ENCODE data around the gene LRCH1. TPM values are rescaled to one million over a fixed set of nuclear protein-coding genes. Genes with fewer than 3 reads are reported as not detected.

The LRCH1 gene
- total RNA-seq, 2 experiments from 2014 or later = 16.7 to 27.8 TPM

- H3K4me1 ChIP-seq (ENCODE audit: insufficient read depth, low read length, poor library complexity, severe bottlenecking) = peaks cover 99% of the 10 kb centered on the region
- intact Hi-C loops (cut with micrococcal nuclease; ENCODE audit: unreplicated experiment) = loop anchor here (5.0 kb wide), 2 partner anchors 69 to 416 kb away; partner anchors contain the start of gene LCP1
- peaks cover 7% of the 10 kb centered on the region; the same call in 1 of the 2 replicates for H3K9me3 ChIP-seq (ENCODE audit: low read length)
- no peak overlapping the region for H2AFZ ChIP-seq (ENCODE audit: low read length)
- H4K20me1 ChIP-seq (ENCODE audit: insufficient read depth, low read length) = no peaks in the 10 kb centered on the region
- H3K4me3 ChIP-seq (ENCODE audit: low read depth, low read length, poor library complexity, severe bottlenecking) = peak overlapping the region; percentile 66
- no peaks in the 10 kb centered on the region for H3K9me2 ChIP-seq (ENCODE audit: insufficient read depth, low read length)
- peak overlapping the region; percentile 98 for H3K27ac ChIP-seq (ENCODE audit: low read depth, low read length, poor library complexity, severe bottlenecking)
- H3K4me2 ChIP-seq (ENCODE audit: low read length) = peak overlapping the region; percentile 90
- ChIA-PET CTCF (ENCODE audit: unreplicated experiment) (no interaction called here), POLR2A (interaction anchor here (1.0 to 5.3 kb wide), 3 partner anchors 12 to 87 kb away, joined by 4 to 59 read pairs (median 8); no protein-coding TSS in a partner anchor)
- TF ChIP-seq CTCF (conservative IDR thresholded peaks at IDR 0.05; ENCODE audit: low read length) = no peak
- TF ChIP-seq EZH2phosphoT487 (IDR thresholded peaks at IDR 0.05; ENCODE audit: borderline replicate concordance, low read depth, low read length) = no peak
- BruUV-seq (replicated peaks) = no TSS peak
- peaks cover 4% of the 10 kb centered on the region; the same call in 1 of the 2 replicates for H3K36me3 ChIP-seq (ENCODE audit: insufficient read depth, low read length)
- peaks cover 96% of the 10 kb centered on the region for H3K79me2 ChIP-seq (ENCODE audit: insufficient read depth, low read depth, low read length)
- peak; percentile 89 for DNase-seq (ENCODE audit: low spot score)
Observed at GRCh38 chr13:46598140-46598819, 45.3 kb downstream of the LRCH1 start.

- BruUV-seq (replicated peaks) = TSS peak; percentile 9
- Histone ChIP-seq H2AFZ (ENCODE audit: low read length) (no peak overlapping the region), H3K4me2 (ENCODE audit: low read length) (peak overlapping the region; percentile 90), H3K79me2 (ENCODE audit: insufficient read depth, low read depth, low read length) (peaks cover 96% of the 10 kb centered on the region), H3K4me1 (ENCODE audit: insufficient read depth, low read length, poor library complexity, severe bottlenecking) (peaks cover 95% of the 10 kb centered on the region), H3K9me3 (ENCODE audit: low read length) (peaks cover 7% of the 10 kb centered on the region; the same call in 1 of the 2 replicates), H3K9me2 (ENCODE audit: insufficient read depth, low read length) (no peaks in the 10 kb centered on the region), H3K4me3 (ENCODE audit: low read depth, low read length, poor library complexity, severe bottlenecking) (peak overlapping the region; percentile 66), H4K20me1 (ENCODE audit: insufficient read depth, low read length) (no peaks in the 10 kb centered on the region), H3K27ac (ENCODE audit: low read depth, low read length, poor library complexity, severe bottlenecking) (peak overlapping the region; percentile 98), H3K36me3 (ENCODE audit: insufficient read depth, low read length) (peaks cover 4% of the 10 kb centered on the region; the same call in 1 of the 2 replicates)
- intact Hi-C loops (cut with micrococcal nuclease; ENCODE audit: unreplicated experiment) = loop anchor here (5.0 kb wide), 2 partner anchors 69 to 416 kb away; partner anchors contain the start of gene LCP1
- POLR2A ChIA-PET = interaction anchor here (1.0 to 2.8 kb wide), 4 partner anchors 8 to 86 kb away, joined by 4 to 8 read pairs (median 6); no protein-coding TSS in a partner anchor
- no peak for TF ChIP-seq EZH2phosphoT487 (IDR thresholded peaks at IDR 0.05; ENCODE audit: borderline replicate concordance, low read depth, low read length)
- TF ChIP-seq CTCF (conservative IDR thresholded peaks at IDR 0.05; ENCODE audit: low read length) = no peak
- no peak for DNase-seq (ENCODE audit: low spot score)
- CTCF ChIA-PET (ENCODE audit: unreplicated experiment) = no interaction called here
Observed at GRCh38 chr13:46598820-46599180, 45.8 kb downstream of the LRCH1 start.

- TF ChIP-seq CTCF (conservative IDR thresholded peaks at IDR 0.05; ENCODE audit: low read length) (no peak), EZH2phosphoT487 (IDR thresholded peaks at IDR 0.05; ENCODE audit: borderline replicate concordance, low read depth, low read length) (no peak)
- H3K4me2 ChIP-seq (ENCODE audit: low read length) = peak overlapping the region; percentile 90
- intact Hi-C loops (cut with micrococcal nuclease; ENCODE audit: unreplicated experiment) = no loop called here
- POLR2A ChIA-PET = interaction anchor here (0.6 to 3.3 kb wide), 6 partner anchors 9 to 336 kb away, joined by 3 to 18 read pairs (median 8); no protein-coding TSS in a partner anchor
- no peak for DNase-seq (ENCODE audit: low spot score)
- peak overlapping the region; percentile 98 for H3K27ac ChIP-seq (ENCODE audit: low read depth, low read length, poor library complexity, severe bottlenecking)
- peak overlapping the region; percentile 66 for H3K4me3 ChIP-seq (ENCODE audit: low read depth, low read length, poor library complexity, severe bottlenecking)
- H4K20me1 ChIP-seq (ENCODE audit: insufficient read depth, low read length) = 0 out of 2 replicates have a peak, but pooled peaks cover 6% of the 10 kb centered on the region
- peaks cover 7% of the 10 kb centered on the region; the same call in 1 of the 2 replicates for H3K9me3 ChIP-seq (ENCODE audit: low read length)
- no peaks in the 10 kb centered on the region for H3K9me2 ChIP-seq (ENCODE audit: insufficient read depth, low read length)
- peaks cover 4% of the 10 kb centered on the region; the same call in 1 of the 2 replicates for H3K36me3 ChIP-seq (ENCODE audit: insufficient read depth, low read length)
- CTCF ChIA-PET (ENCODE audit: unreplicated experiment) = no interaction called here
- peaks cover 93% of the 10 kb centered on the region for H3K4me1 ChIP-seq (ENCODE audit: insufficient read depth, low read length, poor library complexity, severe bottlenecking)
- BruUV-seq (replicated peaks) = no TSS peak
- H2AFZ ChIP-seq (ENCODE audit: low read length) = no peak overlapping the region
- H3K79me2 ChIP-seq (ENCODE audit: insufficient read depth, low read depth, low read length) = peaks cover 98% of the 10 kb centered on the region
Observed at GRCh38 chr13:46600943-46601311, 48.0 kb downstream of the LRCH1 start.
